GM10266 (cell line): ENCODE measurements around the gene ZNRF3.

Source experiments
- DNase-seq: peaks from one replicate; pipeline ENCODE4 v3.0.0; 2012; ENCODE audit errors: extremely low spot score
- TF ChIP-seq, protein P1 (sequence below): IDR thresholded peaks from 2 replicates; pipeline ENCODE4 v1.5.1; 2012; ENCODE audit warnings: mild to moderate bottlenecking, low read depth; ENCODE audit not compliant: control insufficient read depth, insufficient read depth; ENCODE audit errors: missing control alignments

Gene ZNRF3

DNA sequence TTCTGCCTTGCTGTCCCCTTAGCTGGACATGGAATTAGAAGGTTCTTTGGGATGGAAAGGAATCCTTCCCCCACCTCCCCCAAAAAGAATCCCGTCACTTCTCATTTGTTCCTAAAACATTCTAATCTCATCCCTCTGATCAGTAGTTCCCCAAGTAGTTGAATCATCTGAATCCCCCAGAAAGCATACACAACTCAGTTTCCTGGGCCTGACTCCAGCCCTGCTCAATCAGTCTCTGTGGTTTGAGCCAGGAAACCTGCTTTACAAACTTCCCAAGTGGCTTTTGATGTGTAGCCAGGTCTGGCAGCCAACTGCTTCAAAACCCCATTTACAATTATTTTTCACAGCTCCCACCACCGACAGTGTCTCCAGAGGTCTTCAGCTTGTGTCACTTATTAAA lies 158.0 kb downstream of the ZNRF3 start:
- TF ChIP-seq, protein P1, sequence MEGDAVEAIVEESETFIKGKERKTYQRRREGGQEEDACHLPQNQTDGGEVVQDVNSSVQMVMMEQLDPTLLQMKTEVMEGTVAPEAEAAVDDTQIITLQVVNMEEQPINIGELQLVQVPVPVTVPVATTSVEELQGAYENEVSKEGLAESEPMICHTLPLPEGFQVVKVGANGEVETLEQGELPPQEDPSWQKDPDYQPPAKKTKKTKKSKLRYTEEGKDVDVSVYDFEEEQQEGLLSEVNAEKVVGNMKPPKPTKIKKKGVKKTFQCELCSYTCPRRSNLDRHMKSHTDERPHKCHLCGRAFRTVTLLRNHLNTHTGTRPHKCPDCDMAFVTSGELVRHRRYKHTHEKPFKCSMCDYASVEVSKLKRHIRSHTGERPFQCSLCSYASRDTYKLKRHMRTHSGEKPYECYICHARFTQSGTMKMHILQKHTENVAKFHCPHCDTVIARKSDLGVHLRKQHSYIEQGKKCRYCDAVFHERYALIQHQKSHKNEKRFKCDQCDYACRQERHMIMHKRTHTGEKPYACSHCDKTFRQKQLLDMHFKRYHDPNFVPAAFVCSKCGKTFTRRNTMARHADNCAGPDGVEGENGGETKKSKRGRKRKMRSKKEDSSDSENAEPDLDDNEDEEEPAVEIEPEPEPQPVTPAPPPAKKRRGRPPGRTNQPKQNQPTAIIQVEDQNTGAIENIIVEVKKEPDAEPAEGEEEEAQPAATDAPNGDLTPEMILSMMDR: no peak
- no peak for DNase-seq

GRCh38 chr22:29043906-29044575 lies 160.7 kb downstream of the ZNRF3 start:
- TF ChIP-seq, protein P1: no peak
- no peak for DNase-seq

DNA sequence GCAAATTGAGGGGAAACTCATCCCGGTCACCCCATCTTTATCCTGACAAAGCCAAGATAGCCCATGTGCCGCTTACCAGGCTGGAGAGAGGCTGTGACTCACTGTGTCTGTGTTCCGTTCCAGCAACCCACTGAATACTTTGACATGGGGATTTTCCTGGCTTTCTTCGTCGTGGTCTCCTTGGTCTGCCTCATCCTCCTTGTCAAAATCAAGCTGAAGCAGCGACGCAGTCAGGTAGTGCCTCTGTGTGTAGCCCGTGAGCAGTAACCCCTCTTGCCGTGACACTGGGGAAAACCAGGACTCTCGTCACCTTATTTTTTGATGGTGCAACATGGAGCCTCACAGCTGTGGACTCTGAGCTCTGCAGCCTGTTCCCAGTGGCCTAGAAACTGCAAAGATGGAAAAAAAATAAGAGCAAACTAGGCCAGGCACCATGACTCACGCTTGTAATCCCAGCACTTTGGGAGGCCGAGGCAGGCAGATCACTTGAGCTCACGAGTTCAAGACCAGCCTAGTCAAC lies 161.3 kb downstream of the ZNRF3 start:
- TF ChIP-seq, protein P1: no peak
- DNase-seq: no peak

DNA sequence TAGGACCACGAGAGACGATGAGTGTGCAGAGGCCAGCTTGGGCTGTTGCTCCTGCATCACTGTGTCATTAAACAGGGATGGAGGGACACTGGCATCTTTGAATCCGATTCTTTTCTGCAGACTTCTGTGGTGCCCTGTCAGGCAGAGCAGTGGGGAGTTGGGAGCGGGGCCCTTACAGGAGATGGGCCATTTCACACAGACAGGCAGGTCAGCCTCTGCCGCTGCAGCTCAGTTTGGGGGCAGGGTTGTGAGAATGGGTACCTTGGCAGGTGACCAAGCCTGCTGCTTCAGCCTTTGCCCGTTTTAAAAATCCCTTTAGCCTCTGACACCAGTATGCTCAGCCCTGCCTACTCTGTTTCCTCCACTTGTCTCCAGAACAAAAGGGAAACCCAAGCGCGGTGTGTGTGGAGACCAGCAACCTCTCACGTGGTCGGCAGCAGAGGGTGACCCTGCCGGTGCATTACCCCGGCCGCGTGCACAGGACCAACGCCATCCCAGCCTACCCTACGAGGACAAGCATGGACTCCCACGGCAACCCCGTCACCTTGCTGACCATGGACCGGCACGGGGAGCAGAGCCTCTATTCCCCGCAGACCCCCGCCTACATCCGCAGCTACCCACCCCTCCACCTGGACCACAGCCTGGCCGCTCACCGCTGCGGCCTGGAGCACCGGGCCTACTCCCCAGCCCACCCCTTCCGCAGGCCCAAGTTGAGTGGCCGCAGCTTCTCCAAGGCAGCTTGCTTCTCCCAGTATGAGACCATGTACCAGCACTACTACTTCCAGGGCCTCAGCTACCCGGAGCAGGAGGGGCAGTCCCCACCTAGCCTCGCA lies 165.7 kb downstream of the ZNRF3 start:
- no peak for DNase-seq
- TF ChIP-seq, protein P1: no peak

DNA sequence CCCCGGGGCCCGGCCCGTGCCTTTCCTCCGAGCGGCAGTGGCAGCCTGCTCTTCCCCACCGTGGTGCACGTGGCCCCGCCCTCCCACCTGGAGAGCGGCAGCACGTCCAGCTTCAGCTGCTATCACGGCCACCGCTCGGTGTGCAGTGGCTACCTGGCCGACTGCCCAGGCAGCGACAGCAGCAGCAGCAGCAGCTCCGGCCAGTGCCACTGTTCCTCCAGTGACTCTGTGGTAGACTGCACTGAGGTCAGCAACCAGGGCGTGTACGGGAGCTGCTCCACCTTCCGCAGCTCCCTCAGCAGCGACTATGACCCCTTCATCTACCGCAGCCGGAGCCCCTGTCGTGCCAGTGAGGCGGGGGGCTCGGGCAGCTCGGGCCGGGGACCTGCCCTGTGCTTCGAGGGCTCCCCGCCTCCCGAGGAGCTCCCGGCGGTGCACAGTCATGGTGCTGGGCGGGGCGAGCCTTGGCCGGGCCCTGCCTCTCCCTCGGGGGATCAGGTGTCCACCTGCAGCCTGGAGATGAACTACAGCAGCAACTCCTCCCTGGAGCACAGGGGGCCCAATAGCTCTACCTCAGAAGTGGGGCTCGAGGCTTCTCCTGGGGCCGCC lies 166.4 kb downstream of the ZNRF3 start:
- DNase-seq: no peak
- TF ChIP-seq, protein P1: no peak

GRCh38 chr22:29050457-29050856 lies 167.1 kb downstream of the ZNRF3 start:
- DNase-seq: no peak
- TF ChIP-seq, protein P1: no peak
